GM12878 (cell line): ENCODE measurements around the gene PSME3IP1.

Source experiments
- CEBPB ChIP-seq, 2 experiments: fragments of 150-350 bp in 1 of 2; IDR thresholded peaks; 2 replicates each; pipeline ENCODE4 v1.6.1; 2012 to 2014; ENCODE audit warnings: low read depth in 2 of 2, low read length in 2 of 2, borderline replicate concordance in 1 of 2, inconsistent platforms in 1 of 2
- CHD1 ChIP-seq: IDR thresholded peaks from 2 replicates; pipeline ENCODE4 v1.6.1; 2012; ENCODE audit warnings: low read depth, low read length, improper control_type of control experiment
- CTCF ChIP-seq, 3 experiments: IDR thresholded peaks in 2 of 3; conservative IDR thresholded peaks in 1 of 3; 2 replicates each; pipeline ENCODE4 v1.5.1; 2011; ENCODE audit warnings: low read depth in 3 of 3, low read length in 3 of 3, mild to moderate bottlenecking in 3 of 3, control low read depth in 2 of 3, moderate library complexity in 2 of 3, inconsistent platforms in 1 of 3, mixed read lengths in 1 of 3; ENCODE audit not compliant: control insufficient read depth in 2 of 3, insufficient read depth in 1 of 3; ENCODE audit errors: extremely low read depth in 1 of 3
- EP300 ChIP-seq, 2 experiments: fragments of 150-350 bp in 1 of 2; IDR thresholded peaks; 2 replicates each; pipeline ENCODE4 v1.6.1; 2011 to 2012; ENCODE audit warnings: low read depth in 2 of 2, low read length in 2 of 2, borderline replicate concordance in 1 of 2, improper control_type of control experiment in 1 of 2, inconsistent platforms in 1 of 2; ENCODE audit not compliant: control insufficient read depth in 1 of 2
- EZH2 ChIP-seq: IDR thresholded peaks from 2 replicates; pipeline ENCODE4 v1.6.1; 2012; ENCODE audit warnings: low read depth, mild to moderate bottlenecking, control low read depth, inconsistent platforms, low read length, borderline replicate concordance; ENCODE audit not compliant: control insufficient read depth
- MYC ChIP-seq: IDR thresholded peaks from 2 replicates; pipeline ENCODE4 v1.6.1; 2011; ENCODE audit warnings: mild to moderate bottlenecking, low read length, moderate library complexity, inconsistent platforms; ENCODE audit not compliant: insufficient read depth, insufficient replicate concordance, insufficient read length, severe bottlenecking
- NFYB ChIP-seq: IDR thresholded peaks from 2 replicates; pipeline ENCODE4 v1.6.1; 2011; ENCODE audit warnings: low read depth, mild to moderate bottlenecking, low read length, improper control_type of control experiment, moderate library complexity; ENCODE audit not compliant: insufficient read depth
- POLR2AphosphoS5 ChIP-seq: IDR thresholded peaks from 2 replicates; pipeline ENCODE4 v1.6.1; 2011; ENCODE audit warnings: mild to moderate bottlenecking, low read length, inconsistent platforms
- RBBP5 ChIP-seq: fragments of 200-600 bp; sonication (generic); conservative IDR thresholded peaks from 2 replicates; pipeline ENCODE4 v1.6.1; 2016
- RELA ChIP-seq: fragments of 450-650 bp; IDR thresholded peaks from 2 replicates; pipeline ENCODE4 v1.8.0; 2014; ENCODE audit warnings: borderline replicate concordance; ENCODE audit not compliant: partially characterized antibody
- SMC3 ChIP-seq: IDR thresholded peaks from 2 replicates; pipeline ENCODE4 v1.6.1; 2011; ENCODE audit warnings: low read length, improper control_type of control experiment, borderline replicate concordance
- SPI1 ChIP-seq: IDR thresholded peaks from 2 replicates; pipeline ENCODE4 v1.6.1; 2011; ENCODE audit warnings: low read depth, mild to moderate bottlenecking, low read length, moderate library complexity, borderline replicate concordance; ENCODE audit not compliant: insufficient read depth
- SREBF1 ChIP-seq: IDR thresholded peaks from 2 replicates; pipeline ENCODE4 v1.6.1; 2012; ENCODE audit warnings: mild to moderate bottlenecking, low read length
- YY1 ChIP-seq: IDR thresholded peaks from 2 replicates; pipeline ENCODE4 v1.6.1; 2011; ENCODE audit warnings: low read depth, mild to moderate bottlenecking, low read length

DNA sequence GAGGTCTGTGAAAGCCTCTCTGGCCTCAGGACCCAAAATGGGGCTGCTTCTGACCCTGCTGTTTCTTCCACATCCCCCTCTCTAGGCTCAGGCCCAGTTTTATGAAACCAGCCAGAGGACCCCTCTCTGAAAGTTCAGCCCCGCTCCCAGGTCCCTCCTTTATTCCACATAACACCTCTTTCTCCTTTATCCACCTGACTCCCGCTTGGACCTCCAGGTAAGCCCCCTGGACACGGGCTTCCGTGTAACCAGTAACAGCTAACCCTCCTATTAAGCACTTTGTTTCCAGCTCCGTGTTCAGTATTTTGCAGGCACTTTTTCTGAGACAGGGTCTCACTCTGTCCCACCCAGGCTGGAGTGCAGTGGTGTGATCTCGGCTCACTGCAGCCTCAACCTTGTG lies 37.4 kb downstream of the PSME3IP1 start:
- TF ChIP-seq CTCF (IDR thresholded peaks at IDR 0.05 in 2 of 3, conservative IDR thresholded peaks at IDR 0.05 in 1 of 3; ENCODE audit: control insufficient read depth in 2 of 3, extremely low read depth in 1 of 3, insufficient read depth in 1 of 3, low read depth in 3 of 3, low read length in 3 of 3) = no peak
- TF ChIP-seq SPI1 = no peak
- TF ChIP-seq MYC = no peak
- no peak for TF ChIP-seq EZH2
- TF ChIP-seq NFYB = no peak
- TF ChIP-seq POLR2AphosphoS5 = no peak
- no peak for TF ChIP-seq RBBP5
- no peak for TF ChIP-seq CEBPB (IDR thresholded peaks at IDR 0.05; ENCODE audit: borderline replicate concordance in 1 of 2, low read depth in 2 of 2, low read length in 2 of 2)
- TF ChIP-seq EP300 (IDR thresholded peaks at IDR 0.05; ENCODE audit: borderline replicate concordance in 1 of 2, control insufficient read depth in 1 of 2, low read depth in 2 of 2, low read length in 2 of 2) = no peak
- TF ChIP-seq YY1 = no peak
- TF ChIP-seq RELA = no peak
- no peak for TF ChIP-seq CHD1
- no peak for TF ChIP-seq SREBF1
- no peak for TF ChIP-seq SMC3
